HG03095 (cell line): ENCODE data around the gene MOB1B.
"Not testable (repeated sequence)": the region's sequence is repeated elsewhere in the genome, so short reads cannot be mapped to it uniquely, and the experiment has no call there.

Experiments used
- ATAC-seq: cut with Tn5 transposase; IDR thresholded peaks from one replicate; pipeline ENCODE4 v1.9.1; 2021; ENCODE audit warnings: moderate library complexity; ENCODE audit not compliant: unreplicated experiment

Gene MOB1B

GRCh38 chr4:71005025-71005424, 102.9 kb downstream of the MOB1B start:
- not testable (repeated sequence) for ATAC-seq

GRCh38 chr4:71006203-71006907, 104.2 kb downstream of the MOB1B start:
- peak; percentile 78 for ATAC-seq

GRCh38 chr4:71008196-71008595, 106.0 kb downstream of the MOB1B start:
- ATAC-seq = no peak

- ATAC-seq = no peak
Observed at GRCh38 chr4:71009086-71009485, 106.9 kb downstream of the MOB1B start.

GRCh38 chr4:71009890-71010588, 107.9 kb downstream of the MOB1B start:
- peak; percentile 38 for ATAC-seq

GRCh38 chr4:71011451-71011850, 109.3 kb downstream of the MOB1B start:
- ATAC-seq = no peak

- not testable (repeated sequence) for ATAC-seq
Observed at GRCh38 chr4:71017391-71017790, 115.2 kb downstream of the MOB1B start.

GRCh38 chr4:71020611-71021010, 118.4 kb downstream of the MOB1B start:
- no peak for ATAC-seq

GRCh38 chr4:71025654-71026053, 123.5 kb downstream of the MOB1B start:
- ATAC-seq = no peak

GRCh38 chr4:71026086-71026485, 123.9 kb downstream of the MOB1B start:
- ATAC-seq = no peak

- no peak for ATAC-seq
Observed at GRCh38 chr4:71027611-71028010, 125.4 kb downstream of the MOB1B start.

GRCh38 chr4:71029504-71029903, 127.3 kb downstream of the MOB1B start:
- no peak for ATAC-seq

GRCh38 chr4:71032106-71032505, 129.9 kb downstream of the MOB1B start:
- not testable (repeated sequence) for ATAC-seq
